GM13976 (cell line): Measurements from ENCODE around the gene WNT9B.

Source experiments
- DNase-seq: peaks from one replicate; pipeline ENCODE4 v3.0.0; 2012; ENCODE audit warnings: low spot score
- in situ Hi-C: fragments of 300-500 bp; cut with MboI; formaldehyde crosslinking; loops from one replicate; pipeline ENCODE4 v1.12.0; 2022; ENCODE audit warnings: low sequenced_read_pairs, mixed read lengths, inconsistent platforms; ENCODE audit not compliant: unreplicated experiment
- TF ChIP-seq, protein P1 (sequence below): IDR thresholded peaks from 2 replicates; pipeline ENCODE4 v1.5.1; 2012; ENCODE audit warnings: borderline replicate concordance, mild to moderate bottlenecking; ENCODE audit not compliant: insufficient read depth; ENCODE audit errors: extremely low read depth, missing control alignments, control extremely low read depth

WNT9B gene, protein sequence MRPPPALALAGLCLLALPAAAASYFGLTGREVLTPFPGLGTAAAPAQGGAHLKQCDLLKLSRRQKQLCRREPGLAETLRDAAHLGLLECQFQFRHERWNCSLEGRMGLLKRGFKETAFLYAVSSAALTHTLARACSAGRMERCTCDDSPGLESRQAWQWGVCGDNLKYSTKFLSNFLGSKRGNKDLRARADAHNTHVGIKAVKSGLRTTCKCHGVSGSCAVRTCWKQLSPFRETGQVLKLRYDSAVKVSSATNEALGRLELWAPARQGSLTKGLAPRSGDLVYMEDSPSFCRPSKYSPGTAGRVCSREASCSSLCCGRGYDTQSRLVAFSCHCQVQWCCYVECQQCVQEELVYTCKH

DNA sequence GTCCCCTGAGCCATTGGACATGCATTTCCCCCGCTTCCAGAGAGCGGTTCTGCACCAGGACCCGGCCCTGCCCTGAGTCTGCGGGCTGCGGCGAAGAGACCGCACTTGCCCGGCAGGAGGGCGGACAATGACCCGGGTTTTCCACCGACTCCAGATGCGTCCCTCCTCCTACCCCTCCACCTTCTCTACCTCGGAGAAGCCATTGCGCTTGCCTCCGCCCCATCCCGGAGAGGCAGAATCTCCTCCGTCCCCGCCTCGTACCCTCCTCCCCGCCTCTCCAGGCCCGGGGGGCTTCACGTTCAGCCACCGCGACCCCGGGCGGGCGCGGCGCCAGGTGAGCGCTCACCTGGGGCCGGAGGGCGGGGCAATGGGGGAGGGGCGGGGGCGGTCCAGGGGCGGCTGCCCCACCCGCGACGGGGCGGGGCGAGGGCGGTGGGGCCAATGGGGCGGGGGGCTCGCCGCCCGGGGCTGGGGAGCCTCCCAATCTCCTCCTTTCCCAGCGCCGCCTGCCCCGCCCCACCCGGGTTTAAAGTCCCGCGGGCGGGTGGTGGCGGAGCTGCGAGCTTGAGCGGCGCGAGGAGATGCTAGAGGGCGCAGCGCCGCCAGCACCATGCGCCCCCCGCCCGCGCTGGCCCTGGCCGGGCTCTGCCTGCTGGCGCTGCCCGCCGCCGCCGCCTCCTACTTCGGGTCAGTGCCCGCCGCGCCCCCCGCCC lies at the start of gene WNT9B:
TSS of gene WNT9B (plus strand) at position 555 of the 713 bp plus-strand sequence. CDS start at position 611, 56 bp downstream.
- in situ Hi-C loops, result no loop called here
- TF ChIP-seq, protein P1, sequence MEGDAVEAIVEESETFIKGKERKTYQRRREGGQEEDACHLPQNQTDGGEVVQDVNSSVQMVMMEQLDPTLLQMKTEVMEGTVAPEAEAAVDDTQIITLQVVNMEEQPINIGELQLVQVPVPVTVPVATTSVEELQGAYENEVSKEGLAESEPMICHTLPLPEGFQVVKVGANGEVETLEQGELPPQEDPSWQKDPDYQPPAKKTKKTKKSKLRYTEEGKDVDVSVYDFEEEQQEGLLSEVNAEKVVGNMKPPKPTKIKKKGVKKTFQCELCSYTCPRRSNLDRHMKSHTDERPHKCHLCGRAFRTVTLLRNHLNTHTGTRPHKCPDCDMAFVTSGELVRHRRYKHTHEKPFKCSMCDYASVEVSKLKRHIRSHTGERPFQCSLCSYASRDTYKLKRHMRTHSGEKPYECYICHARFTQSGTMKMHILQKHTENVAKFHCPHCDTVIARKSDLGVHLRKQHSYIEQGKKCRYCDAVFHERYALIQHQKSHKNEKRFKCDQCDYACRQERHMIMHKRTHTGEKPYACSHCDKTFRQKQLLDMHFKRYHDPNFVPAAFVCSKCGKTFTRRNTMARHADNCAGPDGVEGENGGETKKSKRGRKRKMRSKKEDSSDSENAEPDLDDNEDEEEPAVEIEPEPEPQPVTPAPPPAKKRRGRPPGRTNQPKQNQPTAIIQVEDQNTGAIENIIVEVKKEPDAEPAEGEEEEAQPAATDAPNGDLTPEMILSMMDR, result no peak
- DNase-seq, result peak; percentile 45

DNA sequence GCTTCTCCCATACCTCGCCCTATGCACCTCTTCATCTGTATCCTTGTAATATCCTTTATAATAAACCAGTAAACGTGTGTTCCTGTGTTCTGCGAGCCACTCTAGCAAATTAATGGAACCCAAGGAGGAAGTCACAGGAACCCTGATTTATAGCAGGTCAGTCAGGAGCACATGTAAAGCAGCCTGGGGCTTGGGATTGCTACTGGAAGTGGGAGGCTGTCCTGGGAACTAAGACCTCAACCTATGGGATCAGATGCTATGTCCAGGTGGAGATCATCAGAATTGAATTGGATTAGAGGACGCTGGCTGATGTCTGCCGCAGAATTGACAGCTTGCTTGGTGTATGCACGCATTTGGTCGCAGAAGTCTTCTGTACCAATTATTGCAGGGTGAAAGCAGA lies 48.6 kb upstream of the WNT9B start:
- DNase-seq, result no peak
- in situ Hi-C loops, result loop anchor here (10.0 kb wide), 1 partner anchor 58 kb away; no protein-coding TSS in a partner anchor
- TF ChIP-seq, protein P1, result no peak

DNA sequence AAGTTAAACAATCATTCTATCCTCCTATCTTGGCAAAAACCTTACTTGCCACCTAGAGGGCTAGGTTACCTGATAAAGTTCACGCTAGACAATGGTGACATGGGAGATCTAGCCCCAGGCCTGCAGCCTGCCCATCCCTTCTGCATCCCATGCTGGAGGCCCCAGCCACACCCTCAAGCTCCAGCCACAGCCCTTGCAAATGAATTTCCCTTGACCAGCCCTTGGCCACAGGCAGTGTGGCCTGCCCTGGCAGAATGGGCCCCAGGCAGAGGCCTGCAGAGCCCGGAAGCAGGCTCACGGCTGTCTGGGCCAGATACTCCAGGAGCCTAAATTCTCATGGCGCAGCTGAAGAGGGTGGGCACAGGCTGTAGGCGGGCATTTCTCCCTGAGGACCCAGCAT lies 47.8 kb upstream of the WNT9B start:
- DNase-seq, result no peak
- TF ChIP-seq, protein P1, result no peak
- in situ Hi-C loops, result loop anchor here (10.0 kb wide), 1 partner anchor 59 kb away; no protein-coding TSS in a partner anchor

DNA sequence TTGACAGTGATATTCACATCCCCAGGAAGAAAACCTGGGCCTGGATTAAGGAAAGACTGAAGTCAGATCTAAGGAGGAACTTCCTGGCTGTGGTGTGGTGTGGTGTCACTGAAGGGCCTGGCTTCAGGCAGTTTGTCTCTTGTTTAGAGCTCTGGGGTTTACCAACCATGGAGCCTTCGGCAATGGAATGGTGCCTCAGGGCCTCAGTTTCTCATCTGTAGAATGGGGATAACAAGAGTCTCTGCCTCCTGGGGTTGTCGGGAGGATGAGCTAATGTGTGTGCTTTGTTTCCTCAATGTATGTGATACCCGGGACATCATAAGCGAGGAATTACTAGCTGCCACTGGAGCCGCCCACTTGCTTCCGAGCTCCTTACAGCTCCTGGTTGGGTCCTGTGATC lies 45.6 kb upstream of the WNT9B start:
- in situ Hi-C loops, result loop anchor here (10.0 kb wide), 1 partner anchor 61 kb away; no protein-coding TSS in a partner anchor
- DNase-seq, result no peak

DNA sequence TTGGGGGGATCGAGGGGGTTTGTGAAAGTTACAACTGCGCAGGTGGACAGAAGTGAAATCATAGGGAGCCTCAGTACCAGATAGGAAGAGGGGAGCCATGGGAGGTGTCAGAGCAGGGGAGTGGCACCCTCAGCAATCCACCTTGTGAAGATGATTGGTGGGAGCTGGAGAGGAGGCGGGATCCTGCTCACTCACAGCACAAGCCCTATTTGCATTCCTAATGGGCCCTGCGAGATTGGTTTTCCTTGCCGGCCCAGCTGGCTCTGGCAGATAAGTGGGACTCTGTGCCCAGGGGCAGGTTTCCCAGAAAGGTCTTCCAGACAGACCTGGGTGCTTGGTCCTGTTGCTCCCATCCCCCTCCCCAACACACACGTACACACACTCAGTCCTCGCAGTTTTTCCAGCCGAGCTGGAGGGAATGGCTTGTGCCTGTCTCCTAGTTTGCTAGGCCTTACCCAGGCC lies 42.2 kb upstream of the WNT9B start:
- DNase-seq, result no peak
- TF ChIP-seq, protein P1, result no peak
- in situ Hi-C loops, result loop anchor here (10.0 kb wide), 1 partner anchor 64 kb away; no protein-coding TSS in a partner anchor

More for the DNA sequence above, 45.6 kb upstream of the WNT9B start:
- TF ChIP-seq, protein P1, result no peak

DNA sequence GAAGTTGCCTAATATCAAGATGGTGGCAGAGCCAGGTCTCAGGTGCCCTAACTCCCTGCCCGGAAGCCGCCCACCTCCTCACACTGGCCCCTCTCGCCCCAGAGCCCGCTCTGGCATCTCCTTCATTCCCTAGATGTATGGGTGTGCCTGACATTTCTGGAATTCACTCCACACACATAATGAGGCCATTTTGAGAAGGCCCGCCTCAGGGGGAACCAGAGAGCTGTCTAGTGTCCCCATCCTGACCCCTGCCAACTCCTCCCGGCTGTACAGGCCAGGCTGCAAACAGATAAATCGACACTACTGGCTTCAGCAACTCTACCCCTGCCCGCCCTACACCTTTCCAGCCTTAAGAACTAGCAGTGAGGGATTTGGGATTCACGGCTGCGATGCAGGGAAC lies 40.5 kb upstream of the WNT9B start:
- DNase-seq, result no peak
- in situ Hi-C loops, result no loop called here
- TF ChIP-seq, protein P1, result no peak
